ENCODE results near the gene MFSD2A.

MFSD2A gene

DNA sequence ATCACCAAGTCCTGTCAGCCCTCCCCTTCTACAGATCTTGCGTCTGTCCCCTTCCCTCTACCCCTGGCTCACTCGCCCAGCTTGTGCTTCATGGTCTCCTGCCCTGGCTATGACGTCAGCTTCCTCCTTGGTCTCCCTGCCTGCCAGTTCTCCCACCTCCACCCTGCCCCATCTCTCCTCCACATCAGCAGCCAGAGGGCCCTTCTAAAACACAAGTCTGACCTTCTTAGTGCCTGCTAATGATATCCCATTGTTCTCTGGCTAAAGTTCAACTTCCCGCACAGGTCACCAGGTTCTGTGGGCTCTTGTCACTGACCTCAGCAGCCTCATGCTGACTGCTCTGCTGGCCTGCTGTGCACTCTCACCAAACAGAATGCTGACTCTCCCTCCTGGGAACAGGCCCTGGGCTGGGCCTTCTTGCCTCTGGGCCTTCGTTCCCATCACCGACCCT lies 28.6 kb upstream of the MFSD2A start:
- H3K27me3 ChIP-seq, result no peaks in the 10 kb centered on the region
- no peaks in the 10 kb centered on the region for H3K36me3 ChIP-seq
- TF ChIP-seq CTCF (IDR thresholded peaks at IDR 0.05), result no peak
- peaks cover 17 to 28% of the 10 kb centered on the region in 2 experiments for H3K4me1 ChIP-seq (ENCODE audit: control insufficient read depth in 1 of 2, insufficient read depth in 1 of 2, low read depth in 1 of 2, low read length in 1 of 2)
- no peaks in the 10 kb centered on the region for H3K9me3 ChIP-seq
- H3K27ac ChIP-seq, result no peak overlapping the region
- H3K4me3 ChIP-seq (ENCODE audit: low read depth in 1 of 2, low read length in 1 of 2), result no peak overlapping the region

DNA sequence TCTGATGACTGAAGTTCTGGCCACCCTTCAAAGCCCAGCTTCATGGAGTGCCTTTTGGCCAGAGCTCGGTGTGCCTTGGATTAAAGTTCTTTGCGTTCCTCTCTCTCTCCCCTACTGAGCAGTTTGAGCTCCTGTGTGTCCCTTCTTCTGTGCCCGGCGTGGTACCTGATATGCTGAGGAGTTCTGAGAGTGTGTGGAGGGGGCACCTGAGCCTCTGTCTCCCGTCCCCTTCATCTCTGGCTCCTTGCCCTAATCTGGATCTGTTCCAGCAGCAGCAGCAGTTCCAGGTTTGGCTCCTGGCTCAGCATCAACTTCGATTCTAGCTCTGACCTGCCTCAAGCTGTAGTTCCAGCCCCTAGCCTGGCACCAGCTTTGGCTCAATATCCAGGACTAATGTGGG lies 28.1 kb upstream of the MFSD2A start:
- H3K36me3 ChIP-seq, result no peaks in the 10 kb centered on the region
- H3K9me3 ChIP-seq, result no peaks in the 10 kb centered on the region
- H3K27me3 ChIP-seq, result no peaks in the 10 kb centered on the region
- no peak for TF ChIP-seq CTCF (IDR thresholded peaks at IDR 0.05)
- no peak overlapping the region for H3K27ac ChIP-seq
- peaks cover 17 to 28% of the 10 kb centered on the region in 2 experiments for H3K4me1 ChIP-seq (ENCODE audit: control insufficient read depth in 1 of 2, insufficient read depth in 1 of 2, low read depth in 1 of 2, low read length in 1 of 2)
- no peak overlapping the region for H3K4me3 ChIP-seq (ENCODE audit: low read depth in 1 of 2, low read length in 1 of 2)

DNA sequence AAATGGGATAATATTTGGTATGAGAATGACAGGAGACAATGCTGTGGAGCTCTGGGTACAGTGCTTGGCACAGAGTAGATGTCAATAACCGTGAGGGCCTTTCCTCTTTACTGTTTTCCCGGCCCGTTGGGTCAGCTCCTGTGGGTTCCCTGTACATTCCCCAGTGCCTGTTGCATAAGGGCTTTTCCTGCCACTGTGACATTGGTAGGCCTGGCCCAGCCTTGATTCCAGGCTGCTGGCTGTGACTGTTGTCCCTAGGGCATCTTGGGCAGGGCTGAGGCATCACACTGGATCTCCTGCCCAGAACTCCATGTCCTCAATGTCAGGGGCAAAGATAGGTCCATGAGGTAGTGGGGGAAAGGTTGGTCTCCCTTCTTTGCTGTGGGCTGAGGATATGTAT lies 27.4 kb upstream of the MFSD2A start:
- TF ChIP-seq CTCF (IDR thresholded peaks at IDR 0.05), result no peak
- H3K27me3 ChIP-seq, result no peaks in the 10 kb centered on the region
- H3K27ac ChIP-seq, result no peak overlapping the region

DNA sequence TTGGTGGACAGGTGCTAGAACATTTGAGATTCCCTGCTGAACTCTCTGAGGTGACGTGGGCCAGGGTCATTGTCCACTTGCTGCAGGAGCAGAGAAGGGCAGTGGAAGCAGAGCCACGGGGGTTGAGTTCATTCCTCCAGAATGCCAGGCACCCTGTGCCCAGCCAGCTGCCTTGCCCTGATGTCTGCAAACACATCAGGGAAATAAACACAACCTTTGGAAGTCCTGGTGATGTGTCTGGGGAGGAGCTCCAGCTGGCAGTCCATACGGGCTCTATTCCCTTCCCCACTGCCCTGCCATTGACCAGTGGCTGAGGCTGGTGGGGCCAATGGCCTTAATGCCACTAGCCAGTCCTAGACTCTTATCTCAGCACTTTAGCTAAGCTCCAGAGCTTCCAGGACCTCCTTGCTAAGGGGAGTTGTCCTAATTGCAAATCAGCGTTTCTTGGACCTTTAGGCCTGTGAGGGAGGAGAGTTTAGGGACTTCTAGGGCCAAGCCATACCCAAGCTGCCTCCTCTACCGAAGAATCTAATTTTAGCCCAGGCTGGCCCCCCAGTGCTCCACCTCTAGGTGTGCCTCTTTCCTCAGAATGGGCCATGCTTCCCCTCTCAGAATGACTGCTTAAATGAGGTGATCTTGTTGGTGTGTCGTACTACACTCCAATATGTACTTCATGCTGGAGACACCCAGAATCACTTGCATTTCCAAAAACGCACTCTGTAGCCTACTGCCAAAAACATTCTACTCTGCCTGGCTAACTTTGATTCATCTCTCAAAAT lies 25.9 kb upstream of the MFSD2A start:
- no peak overlapping the region for H3K4me3 ChIP-seq (ENCODE audit: low read depth in 1 of 2, low read length in 1 of 2)
- no peaks in the 10 kb centered on the region for H3K27me3 ChIP-seq
- no peak overlapping the region for H3K27ac ChIP-seq
- no peak for TF ChIP-seq CTCF (IDR thresholded peaks at IDR 0.05)
- H3K4me1 ChIP-seq (ENCODE audit: control insufficient read depth in 1 of 2, insufficient read depth in 1 of 2, low read depth in 1 of 2, low read length in 1 of 2), result peaks cover 33 to 42% of the 10 kb centered on the region in 2 experiments
- H3K36me3 ChIP-seq, result no peaks in the 10 kb centered on the region
- no peaks in the 10 kb centered on the region for H3K9me3 ChIP-seq

More for the DNA sequence above, 27.4 kb upstream of the MFSD2A start:
- Histone ChIP-seq H3K36me3 (no peaks in the 10 kb centered on the region), H3K4me3 (ENCODE audit: low read depth in 1 of 2, low read length in 1 of 2) (no peak overlapping the region), H3K4me1 (ENCODE audit: control insufficient read depth in 1 of 2, insufficient read depth in 1 of 2, low read depth in 1 of 2, low read length in 1 of 2) (peaks cover 19 to 28% of the 10 kb centered on the region in 2 experiments), H3K9me3 (no peaks in the 10 kb centered on the region)

GRCh38 chr1:39933956-39934941 lies 20.7 kb upstream of the MFSD2A start:
- H3K27me3 ChIP-seq, result no peaks in the 10 kb centered on the region
- peaks cover 65 to 70% of the 10 kb centered on the region in 2 experiments for H3K4me1 ChIP-seq (ENCODE audit: control insufficient read depth in 1 of 2, insufficient read depth in 1 of 2, low read depth in 1 of 2, low read length in 1 of 2)
- TF ChIP-seq CTCF (IDR thresholded peaks at IDR 0.05), result no peak
- no peaks in the 10 kb centered on the region for H3K36me3 ChIP-seq
- H3K4me3 ChIP-seq (ENCODE audit: low read depth in 1 of 2, low read length in 1 of 2), result peak overlapping the region; percentile 40 to 43
- no peaks in the 10 kb centered on the region for H3K9me3 ChIP-seq
- H3K27ac ChIP-seq, result peak overlapping the region; percentile 89

Measured in neutrophil (primary cell).